ENCODE results near the gene DES. TPM values are rescaled to one million over a fixed set of nuclear protein-coding genes. Genes with fewer than 3 reads are reported as not detected.
"Not testable (repeated sequence)": the region's sequence is repeated elsewhere in the genome, so short reads cannot be mapped to it uniquely, and the experiment has no call there.

DES gene
- total RNA-seq (2014; rRNA removed; shearing (Covaris generic)), result 0.37 TPM in 1 of 2 replicates, not detected in the other

DNA sequence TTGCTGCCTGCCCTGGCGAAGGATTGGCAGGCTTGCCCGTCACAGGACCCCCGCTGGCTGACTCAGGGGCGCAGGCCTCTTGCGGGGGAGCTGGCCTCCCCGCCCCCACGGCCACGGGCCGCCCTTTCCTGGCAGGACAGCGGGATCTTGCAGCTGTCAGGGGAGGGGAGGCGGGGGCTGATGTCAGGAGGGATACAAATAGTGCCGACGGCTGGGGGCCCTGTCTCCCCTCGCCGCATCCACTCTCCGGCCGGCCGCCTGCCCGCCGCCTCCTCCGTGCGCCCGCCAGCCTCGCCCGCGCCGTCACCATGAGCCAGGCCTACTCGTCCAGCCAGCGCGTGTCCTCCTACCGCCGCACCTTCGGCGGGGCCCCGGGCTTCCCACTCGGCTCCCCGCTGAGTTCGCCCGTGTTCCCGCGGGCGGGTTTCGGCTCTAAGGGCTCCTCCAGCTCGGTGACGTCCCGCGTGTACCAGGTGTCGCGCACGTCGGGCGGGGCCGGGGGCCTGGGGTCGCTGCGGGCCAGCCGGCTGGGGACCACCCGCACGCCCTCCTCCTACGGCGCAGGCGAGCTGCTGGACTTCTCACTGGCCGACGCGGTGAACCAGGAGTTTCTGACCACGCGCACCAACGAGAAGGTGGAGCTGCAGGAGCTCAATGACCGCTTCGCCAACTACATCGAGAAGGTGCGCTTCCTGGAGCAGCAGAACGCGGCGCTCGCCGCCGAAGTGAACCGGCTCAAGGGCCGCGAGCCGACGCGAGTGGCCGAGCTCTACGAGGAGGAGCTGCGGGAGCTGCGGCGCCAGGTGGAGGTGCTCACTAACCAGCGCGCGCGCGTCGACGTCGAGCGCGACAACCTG is at the start of gene DES:
TSS of gene DES (plus strand) at position 223 of the 857 bp plus-strand sequence. CDS start at position 309, 86 bp downstream.
- no peak for DNase-seq (ENCODE audit: low read depth)

DNA sequence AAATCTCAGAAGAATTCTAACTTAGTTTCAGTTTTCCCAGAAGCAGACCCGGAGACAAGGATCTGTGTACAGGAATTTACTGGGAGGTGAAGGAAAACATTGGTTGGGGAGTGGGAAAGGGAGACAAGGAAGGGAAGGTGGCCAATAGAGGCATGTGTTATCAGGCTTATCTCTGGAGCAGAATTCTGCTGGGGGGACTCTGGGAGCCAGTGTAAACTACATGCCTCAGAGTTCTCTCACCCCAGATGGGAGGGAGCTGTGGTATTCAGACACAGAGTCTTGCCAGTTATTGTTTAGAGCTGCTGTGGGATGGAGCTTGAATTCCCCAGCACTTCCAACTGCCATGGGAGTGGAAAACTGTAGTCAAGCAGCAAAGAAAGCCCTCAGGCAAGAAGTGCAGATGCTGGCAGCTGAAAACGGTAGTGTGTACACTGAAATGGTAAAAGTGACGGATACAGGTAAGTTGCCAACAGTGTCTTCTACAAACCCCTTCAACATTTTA is 49.4 kb upstream of the DES start:
- DNase-seq (ENCODE audit: low read depth), result peak; percentile 95

DNA sequence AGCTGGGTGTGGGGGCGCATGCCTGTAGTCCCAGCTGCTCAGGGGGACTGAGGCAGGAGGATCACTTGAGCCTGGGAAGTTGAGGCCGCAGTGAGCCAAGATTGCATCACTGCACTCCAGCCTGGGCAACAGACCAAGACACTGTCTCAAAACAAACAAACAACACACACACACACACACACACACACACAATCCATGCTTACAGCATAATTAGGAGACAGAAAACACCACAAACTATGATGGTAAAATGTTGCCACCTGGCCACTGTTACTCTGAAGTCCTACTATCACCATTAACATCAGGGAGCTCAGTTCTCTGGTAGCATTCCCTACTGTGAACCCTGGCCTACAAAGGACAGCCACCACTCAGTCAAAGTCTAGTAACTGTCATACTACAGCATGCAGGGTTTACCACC is 48.7 kb upstream of the DES start:
- peak; percentile 61 for DNase-seq (ENCODE audit: low read depth)

DNA sequence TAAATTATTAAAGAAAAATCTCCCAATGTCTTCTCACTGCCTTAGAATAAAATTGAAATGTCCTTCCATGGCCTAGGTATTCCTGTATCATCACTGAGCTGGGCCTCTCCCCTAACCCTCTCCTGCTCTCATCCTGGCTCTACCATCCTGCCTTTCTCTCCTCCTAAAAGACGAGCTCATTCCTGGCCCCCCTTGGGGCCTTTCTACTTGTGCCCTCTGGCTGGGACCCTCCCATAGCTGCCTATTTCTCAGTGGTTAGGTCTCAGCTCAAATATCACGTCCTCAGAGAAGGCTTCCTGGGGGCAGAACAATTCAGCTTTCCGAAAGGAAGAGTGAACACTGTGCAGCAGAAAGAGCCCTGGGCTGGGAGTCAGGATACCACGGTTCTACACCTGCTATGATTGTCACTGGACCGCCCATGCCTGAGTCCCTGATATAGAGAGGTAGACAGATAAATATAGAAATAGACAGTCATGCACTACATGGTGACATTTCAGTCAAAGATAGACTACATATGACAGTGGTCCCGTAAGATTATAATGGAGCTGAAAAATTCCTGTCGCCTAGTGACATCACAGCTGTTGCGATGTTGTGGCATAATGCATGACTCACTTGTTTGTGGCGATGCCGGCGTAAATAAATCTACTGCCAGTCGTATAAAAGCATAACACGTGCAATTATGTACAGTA is 39.9 kb upstream of the DES start:
- DNase-seq (ENCODE audit: low read depth), result no peak

DNA sequence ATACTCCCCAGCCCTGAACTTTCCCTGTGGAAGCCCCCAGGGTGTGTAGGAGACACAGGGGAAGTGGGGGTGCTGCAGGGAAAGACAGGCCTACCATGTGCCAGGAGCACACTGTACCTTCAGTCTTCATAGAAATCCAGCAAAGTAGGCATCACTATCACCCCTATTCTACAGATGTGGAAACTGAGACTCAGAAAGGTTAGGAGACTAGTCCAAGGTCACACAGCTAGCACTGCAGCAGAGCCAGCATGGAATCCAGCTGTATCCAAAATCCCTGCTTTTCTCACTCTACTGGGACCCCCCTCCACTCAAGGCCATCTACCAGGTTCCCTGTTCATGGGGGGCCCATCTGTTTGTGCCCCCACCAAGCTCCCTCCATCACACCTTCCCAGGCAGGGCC is 37.3 kb upstream of the DES start:
- no peak for DNase-seq (ENCODE audit: low read depth)

DNA sequence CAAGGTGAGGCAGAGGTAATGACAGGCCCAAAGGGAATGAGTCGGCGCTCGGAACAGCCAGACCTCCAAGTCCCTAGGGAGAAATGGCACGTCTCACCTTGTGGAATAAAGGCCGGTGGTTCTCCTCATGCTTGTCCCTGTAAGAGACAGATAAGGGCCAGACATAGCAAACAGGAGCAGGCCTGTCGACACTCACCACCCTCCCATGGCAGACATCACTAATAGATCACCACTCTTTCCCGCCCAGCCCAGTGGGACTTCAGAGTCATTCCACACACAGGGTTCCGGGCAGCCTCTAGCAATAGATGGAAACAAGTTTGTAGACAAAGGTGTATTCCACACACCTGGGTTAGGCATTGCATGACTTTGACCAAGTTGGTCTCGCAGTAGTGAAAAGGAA is 36.7 kb upstream of the DES start:
- no peak for DNase-seq (ENCODE audit: low read depth)

DNA sequence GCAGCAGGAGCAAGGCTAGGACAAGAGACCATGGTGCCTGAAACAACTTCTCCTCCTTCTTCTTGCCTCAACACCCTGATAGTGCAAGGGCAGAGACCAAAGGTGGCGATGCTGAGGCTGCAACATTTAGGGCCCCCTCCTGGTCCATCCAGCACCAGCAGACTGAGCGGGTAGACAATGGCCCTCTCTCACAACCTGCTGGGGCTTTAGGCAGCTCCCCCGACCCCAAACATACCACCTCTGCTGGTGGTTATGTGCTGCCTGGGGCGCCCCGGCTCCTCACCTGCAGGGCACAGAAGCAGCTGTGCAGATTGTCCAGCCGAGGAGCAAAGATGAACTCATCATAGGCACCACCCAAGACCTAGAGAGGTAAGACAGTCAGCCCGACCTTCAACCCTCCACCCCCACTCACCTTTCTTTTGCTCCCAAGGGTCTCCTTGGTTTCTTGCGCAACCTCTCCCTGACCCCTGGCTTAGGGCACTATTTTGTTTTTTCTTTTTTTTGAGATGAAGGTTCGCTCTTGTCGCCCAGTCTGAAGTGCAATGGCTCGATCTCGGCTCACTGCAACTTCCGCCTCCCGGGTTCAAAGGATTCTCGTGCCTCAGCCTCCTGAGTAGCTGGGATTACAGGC is 34.0 kb upstream of the DES start:
- DNase-seq (ENCODE audit: low read depth), result no peak

DNA sequence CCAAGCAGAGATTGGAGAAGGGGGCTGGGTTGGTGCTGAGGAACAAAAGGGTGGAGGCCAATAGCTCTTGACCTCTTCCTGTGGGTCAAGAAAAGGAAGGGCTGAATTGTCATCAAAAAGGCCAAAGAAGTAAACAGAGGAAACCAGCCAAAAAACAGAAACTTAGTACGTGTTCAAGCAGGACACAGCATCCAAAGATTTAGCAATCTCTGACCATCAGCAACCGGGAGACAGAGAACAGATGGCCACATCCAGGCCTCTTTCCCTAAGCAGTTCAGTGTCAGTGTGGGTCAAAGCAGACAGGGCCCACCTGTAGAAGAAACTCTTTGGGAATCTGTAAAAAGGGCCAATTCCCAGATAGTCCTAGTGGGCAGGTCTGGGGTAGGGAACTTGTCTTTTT is 33.3 kb upstream of the DES start:
- no peak for DNase-seq (ENCODE audit: low read depth)

DNA sequence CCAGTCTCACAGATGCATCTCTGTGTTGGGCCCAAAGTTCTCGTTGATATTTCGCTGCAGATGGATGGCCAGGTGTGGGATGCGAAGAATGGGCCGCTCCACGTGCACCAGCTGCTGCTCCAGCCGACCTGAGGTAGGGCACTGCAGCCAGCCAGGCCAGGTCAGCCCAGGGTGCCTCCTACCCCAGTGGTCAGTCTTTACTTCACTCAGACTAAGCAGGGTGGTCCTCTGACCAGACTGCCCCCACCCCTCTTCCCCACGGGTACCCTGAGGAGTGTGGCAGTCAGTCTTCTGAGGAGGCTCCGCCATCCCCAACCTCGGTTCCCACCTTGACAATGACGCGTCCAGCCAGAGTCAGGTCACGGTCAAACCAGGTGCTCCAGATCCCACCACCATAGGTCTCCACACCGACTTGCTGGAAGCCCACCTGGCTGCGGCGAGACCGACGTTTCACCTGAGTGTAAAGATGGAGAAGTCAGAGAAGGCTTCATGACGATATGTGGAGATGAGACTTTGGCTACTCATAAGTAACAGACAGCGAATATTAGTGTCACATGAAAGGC is 32.1 kb upstream of the DES start:
- DNase-seq (ENCODE audit: low read depth), result no peak

DNA sequence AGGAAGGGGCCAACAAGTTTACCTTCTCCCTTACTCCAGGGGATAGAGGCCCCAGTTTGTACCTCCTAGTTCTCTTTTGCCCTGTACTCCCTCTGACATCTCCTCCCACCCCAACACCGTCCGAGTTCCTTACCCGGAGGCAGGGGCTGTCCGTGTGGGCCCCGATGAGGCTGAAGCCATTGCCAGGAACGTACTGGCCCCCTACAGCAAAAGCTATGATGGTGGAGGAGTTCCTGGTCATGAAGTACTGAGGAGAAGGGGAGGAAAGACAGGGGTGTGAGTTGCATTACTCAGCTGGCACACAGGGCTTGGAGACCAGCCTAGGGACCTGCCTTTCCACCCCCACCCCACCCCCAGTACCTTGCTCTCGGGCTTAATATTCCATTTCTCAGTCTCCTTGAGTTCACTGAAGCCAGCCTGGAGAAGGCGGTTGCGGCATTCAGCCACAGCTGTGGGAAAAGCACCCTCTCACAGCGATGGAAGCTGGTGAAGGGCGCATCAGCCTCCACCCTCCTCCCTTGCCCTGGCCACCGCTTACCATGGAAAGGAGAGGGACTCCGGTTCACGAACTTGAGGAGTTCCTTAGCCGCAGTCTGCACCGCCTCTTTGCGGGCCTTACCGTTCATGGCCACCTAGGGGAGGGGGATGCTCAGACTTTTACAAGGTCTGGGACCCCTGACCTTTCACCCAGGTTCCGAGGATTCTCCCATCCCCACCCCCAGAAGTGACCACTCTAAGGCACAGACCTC is 31.5 kb upstream of the DES start:
- DNase-seq (ENCODE audit: low read depth), result no peak

DNA sequence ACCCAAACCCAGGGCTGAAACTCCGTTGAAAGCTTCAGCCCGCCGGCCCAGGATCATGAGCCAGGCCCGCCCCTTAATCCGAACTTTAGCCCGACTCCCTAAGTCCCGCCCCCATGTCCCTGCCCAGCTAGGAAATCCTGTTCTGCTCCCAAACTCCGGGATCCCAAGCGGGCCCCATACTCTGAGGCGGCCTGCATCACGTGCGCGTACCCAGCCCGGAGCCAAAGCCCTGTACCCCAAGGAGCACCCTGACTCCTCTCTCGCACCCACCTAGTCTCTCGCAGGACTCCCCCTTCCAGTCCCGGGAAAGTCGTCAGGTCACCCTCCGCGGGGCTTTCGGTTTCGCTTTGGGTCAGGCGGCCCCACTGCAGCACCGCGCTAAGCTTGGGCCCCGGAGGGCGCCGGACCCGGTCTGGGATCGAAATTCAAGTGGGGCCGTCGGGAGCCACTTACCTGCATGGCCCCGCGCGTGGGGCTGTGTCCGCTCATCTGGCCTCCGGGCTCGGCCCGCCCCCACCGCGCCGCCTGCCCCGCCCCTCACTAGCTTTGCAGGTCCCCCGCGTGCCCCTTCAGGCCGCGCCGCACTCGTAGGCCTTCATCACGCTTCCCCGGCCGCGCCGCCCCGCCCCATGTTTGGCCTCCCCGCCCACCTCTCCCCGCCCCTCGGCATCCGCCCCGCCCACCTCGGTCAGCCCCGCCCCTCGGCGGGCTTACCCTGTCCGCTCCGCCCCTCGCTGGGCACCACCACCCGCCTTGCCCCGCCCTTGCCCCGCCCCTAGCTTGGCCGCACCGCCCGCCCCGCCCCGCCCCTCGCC is 30.7 kb upstream of the DES start, which contains the start of gene DNPEP:
TSS of gene DNPEP (minus strand) at position 607 of the 815 bp plus-strand sequence. CDS start at position 489, 118 bp downstream.
- peak; percentile 79 for DNase-seq (ENCODE audit: low read depth)

DNA sequence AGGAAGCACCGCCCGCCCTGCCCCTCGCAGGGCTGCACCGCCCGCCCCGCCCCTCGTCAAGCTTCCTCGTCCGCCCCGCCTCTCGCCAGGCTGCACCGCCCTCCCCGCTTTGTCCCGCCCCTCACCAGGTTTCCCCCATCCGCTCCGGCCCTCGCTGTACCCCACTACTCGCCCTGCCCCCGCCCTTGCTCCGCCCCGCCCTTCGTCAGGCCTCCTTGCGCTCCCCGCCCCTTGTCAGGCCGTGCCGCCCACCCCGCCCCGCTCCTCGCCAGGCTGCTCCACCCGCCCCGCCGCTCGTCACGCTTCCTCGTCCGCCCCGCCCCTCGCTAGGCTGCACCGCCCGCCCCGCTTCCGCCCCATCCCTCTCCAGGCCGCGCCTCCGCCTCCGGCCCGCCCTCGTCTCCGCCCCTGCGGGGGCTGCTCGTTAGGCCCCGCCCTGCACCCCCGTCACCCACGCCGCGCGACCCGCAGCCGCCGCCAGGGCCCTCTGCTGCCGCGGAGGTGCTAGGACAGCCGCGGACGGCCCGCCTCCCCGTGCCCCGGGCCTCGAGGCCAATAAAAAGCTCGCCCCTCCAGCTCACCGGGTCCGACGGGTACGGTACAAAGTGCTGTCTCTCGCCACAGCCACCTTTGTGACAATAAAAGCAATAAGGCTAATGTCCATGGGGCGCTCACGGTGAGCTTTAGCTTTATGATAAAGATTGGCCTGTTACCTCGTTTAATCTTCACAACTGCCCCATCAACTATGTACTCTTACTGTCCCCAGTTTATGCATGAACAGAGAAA is 29.9 kb upstream of the DES start:
- peak; percentile 86 for DNase-seq (ENCODE audit: low read depth)

DNA sequence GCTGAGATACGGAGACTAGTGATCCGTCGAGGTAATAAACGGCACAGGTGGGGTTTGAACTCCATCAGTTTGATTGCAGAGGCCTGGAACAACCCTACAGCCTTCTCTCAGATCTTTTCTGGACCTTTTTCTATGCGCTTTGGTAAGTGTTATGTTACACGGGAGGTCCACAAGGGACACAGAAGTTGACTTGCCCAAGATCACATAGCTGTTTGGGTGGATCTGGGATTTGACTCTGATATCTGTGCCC is 29.3 kb upstream of the DES start:
- DNase-seq (ENCODE audit: low read depth), result no peak

DNA sequence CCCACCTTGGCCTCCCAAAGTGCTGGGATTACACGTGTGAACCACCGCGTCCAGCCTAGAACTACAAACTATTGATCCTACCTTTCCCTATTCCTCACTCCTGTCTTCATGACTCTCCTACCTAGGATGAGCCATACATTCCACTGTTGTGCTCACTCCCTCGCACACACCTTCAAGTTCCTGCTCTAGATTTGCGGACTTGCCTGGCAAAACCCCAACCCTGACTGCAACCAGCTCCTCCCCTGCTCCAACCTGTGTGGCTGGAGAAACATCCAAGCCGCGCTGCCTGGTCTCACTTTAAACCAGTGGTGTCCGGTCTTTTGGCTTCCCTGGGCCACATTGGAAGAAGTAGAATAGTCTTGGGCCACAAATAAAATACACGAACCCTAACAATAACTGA is 25.4 kb upstream of the DES start:
- DNase-seq (ENCODE audit: low read depth), result no peak

DNA sequence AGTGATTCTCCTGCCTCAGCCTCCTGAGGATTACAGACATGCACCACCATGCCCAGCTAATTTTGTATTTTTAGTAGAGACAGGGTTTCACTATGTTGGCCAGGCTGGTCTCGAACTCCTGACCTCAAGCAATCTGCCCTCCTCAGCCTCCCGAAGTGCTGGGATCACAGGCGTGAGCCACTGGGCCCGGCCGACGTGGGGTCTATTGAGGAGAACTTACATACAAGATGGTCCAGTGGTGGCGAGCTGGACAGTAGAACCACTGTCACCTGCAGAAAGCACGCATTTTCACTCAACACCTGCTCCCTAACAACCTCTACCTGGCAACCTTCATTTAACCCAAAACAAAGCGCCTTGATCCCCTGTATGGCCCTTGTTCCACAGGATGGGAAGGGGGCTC is 23.1 kb upstream of the DES start:
- DNase-seq (ENCODE audit: low read depth), result not testable (repeated sequence)

DNA sequence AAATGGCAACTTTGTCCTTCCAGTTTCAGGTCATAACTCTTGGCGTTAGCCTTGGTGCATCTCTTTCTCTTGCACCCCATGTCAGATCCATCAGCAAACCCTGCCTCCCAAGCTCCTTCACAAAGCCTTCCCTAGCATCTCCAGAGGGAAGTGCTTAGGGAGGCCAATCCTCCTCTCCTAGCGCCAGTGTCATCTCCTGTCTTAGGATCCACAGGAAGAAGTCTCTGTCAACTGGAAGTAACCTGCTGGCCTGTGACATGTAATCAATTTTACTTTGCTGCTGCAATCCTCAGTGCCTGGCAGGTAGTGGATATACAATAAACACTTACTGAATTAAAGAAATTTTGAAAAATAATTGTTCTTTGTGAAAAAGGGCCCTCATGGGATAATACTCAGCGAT is 22.6 kb upstream of the DES start:
- DNase-seq (ENCODE audit: low read depth), result no peak

DNA sequence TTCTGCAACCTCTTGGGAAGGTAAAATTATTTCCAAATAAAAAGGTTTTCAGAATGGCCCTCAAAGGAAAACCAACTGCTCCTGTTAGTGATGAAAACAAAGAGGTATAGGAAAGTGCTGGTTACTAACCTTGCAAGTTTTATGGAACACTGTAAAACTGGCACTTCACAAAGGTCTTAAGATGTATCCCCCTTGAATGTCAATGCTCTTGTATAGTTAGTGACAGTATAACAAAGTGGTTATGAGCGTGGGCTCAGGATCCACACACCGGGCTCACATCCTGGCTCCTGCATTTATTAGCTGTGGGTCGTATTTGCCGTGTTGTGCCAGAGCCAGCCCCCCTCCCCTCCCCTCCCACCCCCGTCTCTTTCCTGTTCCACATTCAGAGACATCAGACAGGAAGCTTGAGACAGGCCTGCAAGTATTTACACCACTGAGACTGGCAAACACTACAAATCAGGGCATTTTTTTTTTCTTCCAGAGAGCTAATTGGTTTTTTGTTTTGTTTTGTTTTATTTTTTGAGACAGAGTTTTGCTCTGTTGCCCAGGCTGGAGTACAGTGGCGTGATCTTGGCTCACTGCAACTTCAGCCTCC is 21.2 kb upstream of the DES start:
- no peak for DNase-seq (ENCODE audit: low read depth)

DNA sequence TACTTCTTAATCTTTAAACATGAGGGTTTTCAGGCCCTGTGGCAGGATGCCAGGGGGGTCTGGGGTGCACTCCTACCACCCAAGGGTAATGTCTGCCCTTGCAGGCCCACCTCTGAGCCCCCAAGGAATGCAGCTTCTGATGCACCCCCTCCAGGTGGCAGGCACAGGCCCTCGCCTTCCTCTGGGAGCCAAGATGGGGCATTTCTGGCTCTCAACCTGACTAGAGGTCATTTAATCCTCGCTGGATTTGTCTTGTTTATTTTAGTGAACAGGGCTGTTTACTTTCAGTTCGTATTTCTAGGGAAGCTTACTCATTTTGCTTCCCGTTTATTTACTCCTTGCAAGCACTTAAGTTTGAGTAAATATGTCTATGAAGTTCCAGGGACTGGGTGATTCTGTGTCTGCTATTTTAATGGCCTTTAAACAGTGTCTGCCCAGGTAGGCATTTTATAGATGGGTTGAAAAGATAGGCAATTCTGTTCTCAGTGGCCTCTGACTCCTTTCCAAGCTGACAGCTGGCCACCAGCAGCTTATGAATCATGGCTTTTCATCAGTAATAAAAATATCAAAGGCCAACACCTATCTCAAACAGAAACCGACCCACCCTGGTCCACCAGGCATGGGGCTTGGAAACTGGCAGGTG is 19.3 kb upstream of the DES start:
- DNase-seq (ENCODE audit: low read depth), result peak; percentile 66

All from M059J (cell line).